Measurements from ENCODE around the gene PTPA.

PTPA gene

DNA sequence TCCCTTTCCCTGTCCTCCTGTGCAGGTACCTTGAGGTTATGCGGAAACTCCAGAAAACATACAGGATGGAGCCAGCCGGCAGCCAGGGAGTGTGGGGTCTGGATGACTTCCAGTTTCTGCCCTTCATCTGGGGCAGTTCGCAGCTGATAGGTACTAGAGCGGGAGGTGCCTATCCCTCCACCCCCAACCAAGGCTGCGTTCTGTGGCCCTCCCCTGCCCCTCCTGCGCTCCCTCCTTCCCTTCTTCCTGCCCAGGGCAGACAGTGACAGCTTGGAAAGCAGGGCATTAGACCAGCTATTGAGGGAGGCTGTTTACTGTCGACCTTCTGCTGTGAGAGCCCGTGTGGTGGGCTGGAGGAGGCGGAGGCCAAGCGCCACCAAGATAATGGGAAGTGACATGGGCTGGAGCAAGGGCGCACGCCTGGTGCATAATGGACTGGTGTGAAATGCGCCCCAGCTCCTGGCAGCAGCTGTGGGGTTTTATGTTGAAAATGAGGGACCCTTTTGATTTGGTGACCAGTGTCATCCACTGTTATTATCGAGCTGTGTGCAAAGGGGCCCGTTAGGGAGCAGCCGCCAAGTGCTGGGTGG, 25.3 kb downstream of the PTPA start:
- no peak for DNase-seq (ENCODE audit: low read depth, low spot score)

GRCh38 chr9:129137292-129138143, 26.3 kb downstream of the PTPA start:
- no peak for DNase-seq (ENCODE audit: low read depth, low spot score)

DNA sequence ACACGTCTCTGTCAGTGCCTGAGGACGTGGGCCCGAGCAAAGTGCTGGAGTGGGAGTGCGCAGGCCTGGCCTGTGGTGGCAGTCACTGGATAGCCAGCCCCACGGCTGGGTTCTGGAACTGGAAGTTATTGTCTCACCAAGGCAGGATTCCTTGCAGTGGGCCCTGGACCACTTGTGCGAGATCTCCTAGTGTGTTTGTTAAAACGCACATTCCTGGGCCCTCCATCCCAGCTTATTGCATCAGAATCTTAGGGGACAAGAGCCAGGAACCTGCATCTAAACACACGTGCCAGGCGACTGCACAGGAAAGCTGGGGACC, 26.9 kb downstream of the PTPA start:
- DNase-seq (ENCODE audit: low read depth, low spot score), result no peak

GRCh38 chr9:129138476-129139232, 27.4 kb downstream of the PTPA start:
- peak; percentile 64 for DNase-seq (ENCODE audit: low read depth, low spot score)

DNA sequence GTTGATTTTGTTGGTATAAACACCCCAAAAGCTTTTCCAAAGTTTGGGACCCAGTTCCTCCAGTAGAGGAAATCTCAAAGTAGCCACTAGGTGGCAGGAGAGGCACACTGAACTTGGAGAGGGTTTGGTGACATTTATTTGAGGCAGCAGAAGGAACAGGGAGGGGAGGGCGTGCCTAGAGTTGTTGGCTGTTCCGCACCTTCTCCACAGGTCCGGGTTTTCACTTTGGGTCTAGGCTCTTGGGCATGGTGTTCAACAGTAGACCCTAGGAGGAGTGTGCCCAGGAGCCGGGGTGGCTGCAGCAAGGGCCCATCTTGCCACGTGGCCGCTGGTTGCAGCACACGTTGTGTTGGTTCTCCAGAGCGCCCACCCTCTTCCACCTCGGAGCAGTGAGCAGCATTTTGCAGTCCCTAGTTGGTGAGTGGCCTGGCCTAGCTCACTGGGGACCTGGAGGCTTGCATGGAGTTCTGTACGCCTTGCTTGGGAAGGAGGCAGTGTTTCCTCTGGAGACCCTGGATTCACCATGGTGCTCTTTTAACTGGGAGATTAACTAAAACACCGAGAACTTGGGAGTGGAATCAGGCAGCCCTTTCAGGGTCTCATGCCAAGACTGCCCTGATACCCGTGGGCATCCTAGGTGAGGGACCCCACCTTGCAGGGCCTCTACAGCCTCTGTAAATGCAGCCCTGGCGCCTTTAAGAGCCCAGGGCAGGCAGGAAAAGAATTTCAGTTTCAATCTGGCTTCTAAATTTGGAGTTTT, 28.2 kb downstream of the PTPA start:
- peak; percentile 93 for DNase-seq (ENCODE audit: low read depth, low spot score)

DNA sequence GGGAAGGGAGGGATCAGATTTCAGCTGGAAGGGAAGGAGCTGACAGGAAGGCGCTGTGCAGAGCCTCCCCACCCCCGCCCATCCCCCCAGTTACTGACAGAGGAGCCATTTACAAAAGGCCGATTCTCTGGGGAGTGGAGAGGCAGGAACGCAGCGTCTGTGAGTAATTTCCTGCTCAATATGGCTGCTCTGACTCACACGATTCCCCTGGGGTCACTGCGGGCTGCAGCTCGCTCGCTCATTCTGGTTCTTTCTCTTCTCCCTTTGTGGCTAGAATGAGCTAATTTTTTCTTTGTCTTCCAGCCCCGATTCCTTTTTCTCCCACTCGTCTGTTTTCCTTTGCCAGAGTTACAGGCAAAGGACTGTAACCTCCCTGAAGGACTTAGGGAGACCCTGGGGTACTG, 28.8 kb downstream of the PTPA start:
- peak; percentile 99 for DNase-seq (ENCODE audit: low read depth, low spot score)

GRCh38 chr9:129140397-129141065, 29.3 kb downstream of the PTPA start:
- peak; percentile 69 for DNase-seq (ENCODE audit: low read depth, low spot score)

DNA sequence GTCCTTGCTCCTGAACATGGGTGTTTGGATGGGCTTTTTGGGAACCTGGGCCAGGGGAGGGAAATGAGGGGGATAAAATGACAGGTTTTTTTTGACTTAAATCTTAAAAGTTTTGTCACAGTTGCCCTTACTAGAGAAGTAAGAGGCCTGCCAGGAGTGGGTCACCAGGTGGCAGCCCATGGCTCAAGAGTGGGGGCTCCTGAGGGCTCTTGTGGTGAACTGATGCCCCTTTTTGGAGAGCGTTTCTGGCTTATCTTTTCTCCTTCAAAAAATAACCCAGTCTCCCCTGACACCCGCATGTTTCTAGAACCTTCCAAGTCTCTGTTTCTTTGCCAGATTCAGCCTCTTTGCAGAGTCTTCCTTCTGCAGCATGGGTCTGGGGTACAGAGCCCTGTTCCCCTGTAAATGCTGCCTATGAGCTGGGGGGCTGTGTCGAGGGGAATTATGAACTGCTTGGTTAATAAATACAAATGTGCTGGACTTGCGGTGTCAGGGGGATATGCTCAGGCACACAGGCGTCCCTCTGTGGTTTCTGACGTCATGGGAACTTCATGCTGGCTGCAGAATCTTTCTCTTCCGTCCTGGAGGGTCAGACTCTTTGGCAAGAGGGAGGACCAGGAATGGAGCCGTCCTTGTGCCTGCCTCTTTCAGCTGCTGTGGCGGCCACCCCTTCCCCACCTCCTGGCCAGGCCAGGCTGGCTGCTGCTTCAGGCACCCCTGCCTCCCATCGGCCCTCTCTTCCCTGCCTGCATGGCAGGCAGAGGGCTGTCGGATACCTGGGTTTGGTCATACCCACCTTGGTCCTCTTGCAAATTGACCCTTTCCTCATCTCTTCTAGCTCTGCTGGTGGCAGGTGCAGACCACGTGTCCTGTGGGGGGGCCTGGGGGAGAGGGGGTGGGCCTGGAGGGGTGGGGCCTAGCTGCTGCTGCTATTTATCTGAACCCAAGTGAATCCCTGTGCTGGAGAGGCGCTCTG, 30.1 kb downstream of the PTPA start:
- peak; percentile 96 for DNase-seq (ENCODE audit: low read depth, low spot score)

GRCh38 chr9:129142138-129142935, 31.1 kb downstream of the PTPA start:
- no peak for DNase-seq (ENCODE audit: low read depth, low spot score)

- peak; percentile 95 for DNase-seq (ENCODE audit: low read depth, low spot score)
These were observed 32.1 kb downstream of the PTPA start for GRCh38 chr9:129143031-129143927.

DNA sequence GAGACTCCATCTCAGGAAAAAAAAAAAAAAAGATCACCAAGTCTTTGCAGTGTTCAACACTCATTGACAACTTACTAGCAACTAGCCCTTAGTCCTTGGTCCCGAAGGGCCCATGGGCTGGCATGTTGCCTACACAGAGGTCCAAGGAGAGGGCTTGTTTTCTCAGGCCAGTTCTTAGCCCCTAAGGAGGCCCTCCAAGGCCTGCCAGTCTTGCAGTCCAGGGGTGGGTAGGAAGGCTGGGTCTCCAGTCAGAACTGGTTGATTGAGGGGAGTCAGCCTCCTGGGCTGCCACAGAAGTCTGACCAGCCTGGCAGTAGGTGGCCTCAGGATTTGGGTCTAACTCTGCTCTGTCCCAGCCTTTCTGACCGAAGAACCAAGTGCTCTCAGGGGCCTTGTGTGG, 34.1 kb downstream of the PTPA start:
- no peak for DNase-seq (ENCODE audit: low read depth, low spot score)

DNA sequence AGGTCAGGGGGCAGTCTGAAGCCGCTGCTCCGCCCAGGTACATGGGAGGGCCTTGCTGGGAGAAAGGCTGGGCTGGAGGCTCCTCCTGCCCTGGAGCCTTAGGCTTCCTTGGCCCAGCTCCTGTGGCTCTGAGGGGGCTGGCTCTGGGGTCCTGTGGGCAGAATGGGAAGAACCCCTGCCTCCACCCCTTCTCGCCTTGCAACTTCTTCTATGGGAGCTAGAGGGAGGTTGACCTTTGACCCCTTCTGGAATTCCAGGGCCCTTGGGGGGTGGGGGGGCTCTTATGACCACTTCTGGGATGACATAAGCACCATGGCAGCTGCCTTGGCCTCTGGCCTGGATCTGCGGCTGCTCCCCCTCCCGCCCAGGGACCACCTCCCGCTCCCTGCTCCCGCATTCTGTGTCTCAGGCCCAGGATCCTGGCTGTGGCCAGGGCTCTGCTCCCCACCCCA, 34.7 kb downstream of the PTPA start:
- peak; percentile 97 for DNase-seq (ENCODE audit: low read depth, low spot score)

- peak; percentile 84 for DNase-seq (ENCODE audit: low read depth, low spot score)
These were observed 35.3 kb downstream of the PTPA start for GRCh38 chr9:129146441-129146941.

GRCh38 chr9:129148463-129149204, 37.4 kb downstream of the PTPA start:
- no peak for DNase-seq (ENCODE audit: low read depth, low spot score)

GRCh38 chr9:129149442-129149841, 38.2 kb downstream of the PTPA start:
- no peak for DNase-seq (ENCODE audit: low read depth, low spot score)

GRCh38 chr9:129150122-129150521, 38.9 kb downstream of the PTPA start:
- no peak for DNase-seq (ENCODE audit: low read depth, low spot score)

- no peak for DNase-seq (ENCODE audit: low read depth, low spot score)
These were observed 39.5 kb downstream of the PTPA start for GRCh38 chr9:129150672-129151211.

Measured in astrocyte of the hippocampus (primary cell).